Activated T-cell treated with anti-CD3 and anti-CD28 coated beads for 24 hours (primary cell): ENCODE measurements around the gene ABCC11.
A peak's percentile ranks its signal among the peaks of the same experiment; 100 is the strongest.

ENCODE experiments used
- DNase-seq: peaks from one replicate; pipeline ENCODE4 v3.0.0-alpha.2; 2020; ENCODE audit warnings: low read depth

The ABCC11 gene

GRCh38 chr16:48128769-48129168 lies 118.6 kb downstream of the ABCC11 start:
- DNase-seq = no peak

GRCh38 chr16:48126801-48127644 lies 120.3 kb downstream of the ABCC11 start:
- no peak for DNase-seq

GRCh38 chr16:48125888-48126287 lies 121.5 kb downstream of the ABCC11 start:
- DNase-seq = no peak

- DNase-seq = no peak
Observed at GRCh38 chr16:48124266-48124665, 123.1 kb downstream of the ABCC11 start.

GRCh38 chr16:48123104-48123788 lies 124.1 kb downstream of the ABCC11 start:
- DNase-seq = peak; percentile 60

- no peak for DNase-seq
Observed at GRCh38 chr16:48121276-48121675, 126.1 kb downstream of the ABCC11 start.

GRCh38 chr16:48118841-48119240 lies 128.5 kb downstream of the ABCC11 start:
- no peak for DNase-seq

- peak; percentile 45 for DNase-seq
Observed at GRCh38 chr16:48117217-48118105, 129.9 kb downstream of the ABCC11 start.
